HepG2 (cell line): ENCODE results near the gene MAGEB10. TPM values are rescaled to one million over a fixed set of nuclear protein-coding genes. Genes with fewer than 3 reads are reported as not detected.
"Not testable (repeated sequence)": the region's sequence is repeated elsewhere in the genome, so short reads cannot be mapped to it uniquely, and the experiment has no call there.

ENCODE experiments used
- ATAC-seq: fragments of 200-7000 bp; cut with Tn5 transposase; 3 replicates; pipeline ENCODE4 v1.9.1; 2020; ENCODE audit warnings: mild to moderate bottlenecking, moderate library complexity
- BruUV-seq: library from RNA; stranded (reverse); fragments of 400-500 nt; replicated peaks from 2 replicates; lab custom pipeline; 2021; lab: Mats Ljungman, UMichigan
- CTCF ChIA-PET: fragments of 300-600 bp; formaldehyde crosslinking; extraction: SDS; loops from one replicate; lab custom pipeline; 2021; ENCODE audit warnings: low total read pairs, inconsistent platforms, low intra/inter-chr PET ratio; lab: Yijun Ruan, JAX
- POLR2A ChIA-PET: fragments of 350-600 bp; sonication (Branson Sonifier 250); formaldehyde crosslinking; loops from one replicate; lab custom pipeline; 2020; ENCODE audit warnings: antibody characterized with exemption, inconsistent platforms; lab: Yijun Ruan, JAX
- DNase-seq: peaks from one replicate; pipeline ENCODE4 v3.0.0-alpha.2; 2015; ENCODE audit warnings: low spot score
- FAIRE-seq: peaks from 3 replicates; lab custom pipeline; 2011; peaks lifted over from hg19 to GRCh38; lab: Jason Lieb, UNC
- H2AFZ ChIP-seq: one replicate; pipeline ENCODE4 v1.6.1; 2011; ENCODE audit warnings: low read length, inconsistent platforms
- H3K27ac ChIP-seq: fragments of 300-600 bp; 3 replicates; pipeline ENCODE4 v1.8.0; 2011; ENCODE audit warnings: mixed run types, mild to moderate bottlenecking, mixed read lengths, low read length, inconsistent platforms; ENCODE audit not compliant: insufficient read depth; ENCODE audit errors: extremely low read length
- H3K27me3 ChIP-seq, 2 experiments: fragments of 200-600 bp in 1 of 2; 2 replicates in 1 of 2; 3 replicates in 1 of 2; pipeline versions ENCODE4 v1.6.0 to v1.8.0; 2011; ENCODE audit warnings: low read length in 2 of 2, mild to moderate bottlenecking in 2 of 2, moderate library complexity in 2 of 2, inconsistent platforms in 1 of 2; ENCODE audit not compliant: insufficient read depth in 2 of 2, control insufficient read depth in 1 of 2
- H3K36me3 ChIP-seq, 2 experiments: fragments of 200-600 bp in 1 of 2; replicated peaks in 1 of 2; 2 replicates in 1 of 2; 3 replicates in 1 of 2; pipeline versions ENCODE4 v1.5.1 to v1.8.0; 2011; ENCODE audit warnings: low read length in 2 of 2, inconsistent platforms in 1 of 2; ENCODE audit not compliant: insufficient read depth in 2 of 2, control insufficient read depth in 1 of 2
- H3K4me1 ChIP-seq: 2 replicates; pipeline ENCODE4 v1.5.1; 2012; ENCODE audit warnings: low read length, inconsistent platforms; ENCODE audit not compliant: insufficient read depth
- H3K4me2 ChIP-seq: 2 replicates; pipeline ENCODE4 v1.6.0; 2011; ENCODE audit warnings: low read depth, low read length, inconsistent platforms
- H3K4me3 ChIP-seq, 3 experiments: fragments of 200-600 bp in 1 of 3; sonication (generic), shearing (Covaris generic) in 1 of 3; replicated peaks in 1 of 3; 2 replicates each; pipeline ENCODE4 v1.5.1; 2011 to 2016; ENCODE audit warnings: low read length in 3 of 3, inconsistent platforms in 2 of 3, low read depth in 2 of 3, mild to moderate bottlenecking in 2 of 3, control low read depth in 1 of 3, mixed read lengths in 1 of 3; ENCODE audit not compliant: insufficient read depth in 1 of 3
- H3K79me2 ChIP-seq: one replicate; pipeline ENCODE4 v1.6.1; 2011; ENCODE audit warnings: low read length, inconsistent platforms; ENCODE audit not compliant: insufficient read depth
- H3K9ac ChIP-seq: 2 replicates; pipeline ENCODE4 v1.6.0; 2011; ENCODE audit warnings: mild to moderate bottlenecking, low read depth, low read length, inconsistent platforms; ENCODE audit not compliant: insufficient read depth
- H3K9me3 ChIP-seq: 2 replicates; pipeline ENCODE4 v1.5.1; 2012; ENCODE audit warnings: mild to moderate bottlenecking, low read length
- H4K20me1 ChIP-seq: 2 replicates; pipeline ENCODE4 v1.6.0; 2011; ENCODE audit warnings: inconsistent platforms, mild to moderate bottlenecking, low read length, moderate library complexity; ENCODE audit not compliant: insufficient read depth
- ETV6 ChIP-seq: sonication (generic); formaldehyde crosslinking; conservative IDR thresholded peaks from 2 replicates; pipeline ENCODE4 v1.4.0; 2020; ENCODE audit warnings: missing genetic modification reagents
- MED1 ChIP-seq: sonication (generic); formaldehyde crosslinking; IDR thresholded peaks from 2 replicates; pipeline ENCODE4 v1.4.0; 2020; ENCODE audit warnings: missing genetic modification reagents
- MLLT10 ChIP-seq: sonication (generic); formaldehyde crosslinking; IDR thresholded peaks from 2 replicates; pipeline ENCODE4 v1.4.0; 2020; ENCODE audit warnings: missing genetic modification reagents
- RXRB ChIP-seq: IDR thresholded peaks from 2 replicates; pipeline ENCODE4 v1.6.1; 2016; ENCODE audit warnings: borderline replicate concordance, missing genetic modification reagents, missing compliant biosample characterization
- TSC22D2 ChIP-seq: sonication (generic); formaldehyde crosslinking; IDR thresholded peaks from 2 replicates; pipeline ENCODE4 v1.5.1; 2020; ENCODE audit warnings: missing genetic modification reagents, mild to moderate bottlenecking, borderline replicate concordance
- ZFP37 ChIP-seq: sonication (generic); formaldehyde crosslinking; IDR thresholded peaks from 2 replicates; pipeline ENCODE4 v1.4.0; 2020; ENCODE audit warnings: missing genetic modification reagents, borderline replicate concordance
- ZNF530 ChIP-seq: sonication (generic); formaldehyde crosslinking; IDR thresholded peaks from 2 replicates; pipeline ENCODE4 v1.5.0; 2020; ENCODE audit warnings: low read depth, mild to moderate bottlenecking, missing genetic modification reagents
- ZNF572 ChIP-seq: sonication (generic); formaldehyde crosslinking; IDR thresholded peaks from 2 replicates; pipeline ENCODE4 v1.5.1; 2020; ENCODE audit warnings: mild to moderate bottlenecking, missing genetic modification reagents
- WGBS: methylation state at CpG from one replicate; pipeline ENCODE4 v1.1.6; 2017; ENCODE audit warnings: low lambda C conversion rate; 5-methylcytosine and 5-hydroxymethylcytosine counted together
- in situ Hi-C: cut with HindIII; loops from 2 replicates; pipeline ENCODE4 v1.10.0; 2017; ENCODE audit warnings: low pct_unique_long_range_greater_than_20kb; ENCODE audit not compliant: extremely low pct_ligation_motif_present
- intact Hi-C: fragments of 100-400 bp; cut with micrococcal nuclease; formaldehyde crosslinking; loops from one replicate; pipeline ENCODE4 v1.10.0; 2022; ENCODE audit not compliant: unreplicated experiment
- polyA plus RNA-seq, 8 experiments: library from polyadenylated mRNA; depleted of rRNA in 3 of 8; stranded (reverse) in 7 of 8; unstranded in 1 of 8; fragments of >200 nt; fragmentation: Illumina TruSeq in 4 of 8; extraction: Trizol in 4 of 8; gene quantifications; 2 replicates each; pipeline versions ENCODE4 v1.2.1 to v1.2.3, GENCODE V29; 2011 to 2016; ENCODE audit warnings: low read depth in 4 of 8, missing spikeins in 1 of 8, mixed read lengths in 1 of 8; ENCODE audit not compliant: insufficient read depth in 1 of 8
- total RNA-seq, 5 experiments: library from RNA; depleted of rRNA; stranded (reverse); fragments of >200 nt; fragmentation: Illumina TruSeq; extraction: Trizol; gene quantifications; 2 replicates each; pipeline ENCODE4 v1.2.3, GENCODE V29; 2016; ENCODE audit warnings: low read depth in 1 of 5
- TF ChIP-seq, protein P1 (sequence below): sonication (generic); formaldehyde crosslinking; IDR thresholded peaks from 2 replicates; pipeline ENCODE4 v1.4.0; 2020; ENCODE audit warnings: missing genetic modification reagents

The MAGEB10 gene
- total and polyA plus RNA-seq, 2 of the 13 experiments (the other 11 are each of a cell fraction or from before 2014, with no cell fraction given), result not detected

DNA sequence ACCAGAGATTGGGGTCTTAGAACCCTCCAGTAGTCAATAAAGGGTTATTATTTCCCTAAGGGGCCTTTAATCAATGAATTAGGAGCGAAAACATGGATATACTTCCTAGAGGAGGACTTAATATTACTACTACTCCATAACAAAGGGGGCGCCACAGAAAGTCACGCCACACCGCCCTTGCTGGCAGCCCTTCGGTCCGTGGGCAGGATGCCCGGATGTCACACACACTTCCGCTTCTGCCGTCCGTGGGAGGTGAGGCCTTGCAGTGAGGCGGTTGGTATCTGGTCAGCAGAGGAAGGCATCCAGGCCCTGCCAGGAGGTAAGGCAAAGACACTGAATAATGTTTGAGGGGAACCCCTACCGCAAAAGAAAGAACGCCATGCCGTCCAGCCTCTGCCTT is 436 bp downstream of the MAGEB10 start:
- Histone ChIP-seq H3K27me3 (no peaks in the 10 kb centered on the region), H3K4me3 (no peak overlapping the region), H3K4me1 (no peaks in the 10 kb centered on the region), H3K79me2 (no peaks in the 10 kb centered on the region), H2AFZ (no peak overlapping the region), H3K9ac (no peak overlapping the region), H3K9me3 (no peaks in the 10 kb centered on the region), H3K4me2 (no peak overlapping the region), H3K27ac (no peak overlapping the region), H3K36me3 (no peaks in the 10 kb centered on the region), H4K20me1 (no peaks in the 10 kb centered on the region)
- in situ Hi-C loops, result no loop called here
- POLR2A ChIA-PET, result no interaction called here
- 80% methylated on average over 4 of the region's 14 CpGs for WGBS
- DNase-seq (no peak), ATAC-seq (no peak), FAIRE-seq (no peak)
- no TSS peak for BruUV-seq
- CTCF ChIA-PET, result no interaction called here
- no peak for TF ChIP-seq MED1
- no peak for TF ChIP-seq TSC22D2 (CRISPR knock-in tag)
- TF ChIP-seq MLLT10, result no peak
- TF ChIP-seq ETV6 (CRISPR knock-in tag), result no peak
- TF ChIP-seq ZNF530 (CRISPR knock-in tag), result no peak
- no peak for TF ChIP-seq ZFP37 (CRISPR knock-in tag)
- TF ChIP-seq, protein P1, sequence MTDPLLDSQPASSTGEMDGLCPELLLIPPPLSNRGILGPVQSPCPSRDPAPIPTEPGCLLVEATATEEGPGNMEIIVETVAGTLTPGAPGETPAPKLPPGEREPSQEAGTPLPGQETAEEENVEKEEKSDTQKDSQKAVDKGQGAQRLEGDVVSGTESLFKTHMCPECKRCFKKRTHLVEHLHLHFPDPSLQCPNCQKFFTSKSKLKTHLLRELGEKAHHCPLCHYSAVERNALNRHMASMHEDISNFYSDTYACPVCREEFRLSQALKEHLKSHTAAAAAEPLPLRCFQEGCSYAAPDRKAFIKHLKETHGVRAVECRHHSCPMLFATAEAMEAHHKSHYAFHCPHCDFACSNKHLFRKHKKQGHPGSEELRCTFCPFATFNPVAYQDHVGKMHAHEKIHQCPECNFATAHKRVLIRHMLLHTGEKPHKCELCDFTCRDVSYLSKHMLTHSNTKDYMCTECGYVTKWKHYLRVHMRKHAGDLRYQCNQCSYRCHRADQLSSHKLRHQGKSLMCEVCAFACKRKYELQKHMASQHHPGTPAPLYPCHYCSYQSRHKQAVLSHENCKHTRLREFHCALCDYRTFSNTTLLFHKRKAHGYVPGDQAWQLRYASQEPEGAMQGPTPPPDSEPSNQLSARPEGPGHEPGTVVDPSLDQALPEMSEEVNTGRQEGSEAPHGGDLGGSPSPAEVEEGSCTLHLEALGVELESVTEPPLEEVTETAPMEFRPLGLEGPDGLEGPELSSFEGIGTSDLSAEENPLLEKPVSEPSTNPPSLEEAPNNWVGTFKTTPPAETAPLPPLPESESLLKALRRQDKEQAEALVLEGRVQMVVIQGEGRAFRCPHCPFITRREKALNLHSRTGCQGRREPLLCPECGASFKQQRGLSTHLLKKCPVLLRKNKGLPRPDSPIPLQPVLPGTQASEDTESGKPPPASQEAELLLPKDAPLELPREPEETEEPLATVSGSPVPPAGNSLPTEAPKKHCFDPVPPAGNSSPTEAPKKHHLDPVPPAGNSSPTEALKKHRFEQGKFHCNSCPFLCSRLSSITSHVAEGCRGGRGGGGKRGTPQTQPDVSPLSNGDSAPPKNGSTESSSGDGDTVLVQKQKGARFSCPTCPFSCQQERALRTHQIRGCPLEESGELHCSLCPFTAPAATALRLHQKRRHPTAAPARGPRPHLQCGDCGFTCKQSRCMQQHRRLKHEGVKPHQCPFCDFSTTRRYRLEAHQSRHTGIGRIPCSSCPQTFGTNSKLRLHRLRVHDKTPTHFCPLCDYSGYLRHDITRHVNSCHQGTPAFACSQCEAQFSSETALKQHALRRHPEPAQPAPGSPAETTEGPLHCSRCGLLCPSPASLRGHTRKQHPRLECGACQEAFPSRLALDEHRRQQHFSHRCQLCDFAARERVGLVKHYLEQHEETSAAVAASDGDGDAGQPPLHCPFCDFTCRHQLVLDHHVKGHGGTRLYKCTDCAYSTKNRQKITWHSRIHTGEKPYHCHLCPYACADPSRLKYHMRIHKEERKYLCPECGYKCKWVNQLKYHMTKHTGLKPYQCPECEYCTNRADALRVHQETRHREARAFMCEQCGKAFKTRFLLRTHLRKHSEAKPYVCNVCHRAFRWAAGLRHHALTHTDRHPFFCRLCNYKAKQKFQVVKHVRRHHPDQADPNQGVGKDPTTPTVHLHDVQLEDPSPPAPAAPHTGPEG (CRISPR knock-in tag), result no peak
- TF ChIP-seq ZNF572 (CRISPR knock-in tag), result no peak
- no peak for TF ChIP-seq RXRB (CRISPR knock-in tag)
- intact Hi-C loops, result no loop called here

DNA sequence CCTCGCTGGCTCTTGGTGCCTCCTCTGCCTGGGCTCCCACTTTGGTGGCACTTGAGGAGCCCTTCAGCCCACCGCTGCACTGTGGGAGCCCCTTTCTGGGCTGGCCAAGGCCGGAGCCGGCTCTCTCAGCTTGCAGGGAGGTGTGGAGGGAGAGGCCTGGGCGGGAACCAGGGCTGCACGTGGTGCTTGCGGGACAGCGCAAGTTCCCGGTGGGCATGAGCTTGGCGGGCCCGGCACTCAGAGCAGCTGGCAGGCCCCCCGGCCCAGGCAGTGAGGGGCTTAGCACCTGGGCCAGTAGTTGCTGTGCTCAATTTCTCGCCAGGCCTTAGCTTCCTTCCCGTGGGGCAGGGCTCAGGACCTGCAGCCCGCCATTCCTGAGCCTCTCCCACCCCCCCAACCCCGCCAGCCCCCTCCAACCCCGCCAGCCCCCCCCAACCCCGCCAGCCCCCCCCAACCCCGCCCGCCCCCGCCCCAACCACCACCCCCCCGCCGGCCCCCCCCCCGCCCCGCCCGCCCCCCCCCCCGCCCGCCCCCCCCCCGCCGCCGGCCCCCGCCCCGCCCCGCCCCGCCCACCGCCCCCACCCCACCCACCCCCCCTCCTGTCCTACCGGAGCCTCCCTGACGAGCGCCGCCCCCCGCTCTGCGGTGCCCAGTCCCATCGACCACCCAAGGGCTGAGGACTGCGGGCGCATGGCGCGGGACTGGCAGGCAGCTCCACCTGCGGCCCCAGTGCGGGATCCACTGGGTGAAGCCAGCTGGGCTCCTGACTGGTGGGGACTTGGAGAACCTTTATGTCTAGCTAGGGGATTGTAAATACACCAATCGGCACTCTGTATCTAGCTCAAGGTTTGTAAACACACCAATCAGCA is 1.4 kb downstream of the MAGEB10 start:
- H3K4me3 ChIP-seq, DNase-seq, intact Hi-C loops, POLR2A ChIA-PET, FAIRE-seq, H3K4me1 ChIP-seq, CTCF ChIA-PET, H2AFZ ChIP-seq, H3K27ac ChIP-seq, H3K36me3 ChIP-seq, H3K9ac ChIP-seq, ATAC-seq, H3K27me3 ChIP-seq, H3K4me2 ChIP-seq, H3K9me3 ChIP-seq, H3K79me2 ChIP-seq, BruUV-seq, in situ Hi-C loops, H4K20me1 ChIP-seq: not testable (repeated sequence)
- no CpG with 5 or more reads among the region's 50 CpGs for WGBS
